Caco-2 (cell line): Measurements from ENCODE around the gene CAMSAP3. TPM values are rescaled to one million over a fixed set of nuclear protein-coding genes. Genes with fewer than 3 reads are reported as not detected.

Source experiments
- BruUV-seq: library from RNA; stranded (reverse); fragments of 400-500 nt; replicated peaks from 2 replicates; lab custom pipeline; 2021; lab: Mats Ljungman, UMichigan
- CTCF ChIA-PET: fragments of 300-600 bp; sonication (Branson Sonifier 250); formaldehyde crosslinking; loops from one replicate; lab custom pipeline; 2022; ENCODE audit warnings: antibody characterized with exemption; lab: Charles Lee
- POLR2A ChIA-PET: fragments of 300-600 bp; sonication (Branson Sonifier 250); formaldehyde crosslinking; loops from one replicate; lab custom pipeline; 2022; ENCODE audit warnings: antibody characterized with exemption; lab: Charles Lee
- DNase-seq, 2 experiments: peaks; one replicate each; pipeline versions ENCODE4 v3.0.0 to v3.0.0-alpha.2; 2020 to 2022
- H3K27me3 ChIP-seq: replicated peaks from 2 replicates; pipeline ENCODE4 v1.6.0; 2011; ENCODE audit warnings: low read length; ENCODE audit not compliant: control insufficient read depth, insufficient read depth
- H3K36me3 ChIP-seq: 2 replicates; pipeline ENCODE4 v1.5.1; 2011; ENCODE audit warnings: low read length; ENCODE audit not compliant: control insufficient read depth, insufficient read depth
- H3K4me1 ChIP-seq: fragments of 250-450 bp; sonication (Bioruptor Pico); 2 replicates; pipeline ENCODE4 v1.5.1; 2020; ENCODE audit warnings: mild to moderate bottlenecking
- H3K4me3 ChIP-seq: 2 replicates; pipeline ENCODE4 v1.5.1; 2011; ENCODE audit warnings: low read depth, mild to moderate bottlenecking, control low read depth, low read length
- H3K9me3 ChIP-seq: fragments of 250-450 bp; sonication (Bioruptor Pico); 2 replicates; pipeline ENCODE4 v1.5.1; 2020; ENCODE audit warnings: mild to moderate bottlenecking, moderate library complexity
- H3K27ac Mint-ChIP-seq: one replicate; pipeline ENCODE4 v1.8.0; 2022; ENCODE audit warnings: mixed read lengths; ENCODE audit not compliant: unreplicated experiment
- H3K27me3 Mint-ChIP-seq: one replicate; pipeline ENCODE4 v1.8.0; 2022; ENCODE audit warnings: mixed read lengths; ENCODE audit not compliant: insufficient read depth, unreplicated experiment
- H3K36me3 Mint-ChIP-seq: one replicate; pipeline ENCODE4 v1.8.0; 2022; ENCODE audit warnings: mild to moderate bottlenecking, mixed read lengths; ENCODE audit not compliant: insufficient read depth, unreplicated experiment
- H3K4me1 Mint-ChIP-seq: one replicate; pipeline ENCODE4 v1.8.0; 2022; ENCODE audit warnings: low read depth, mixed read lengths; ENCODE audit not compliant: unreplicated experiment
- H3K4me3 Mint-ChIP-seq: one replicate; pipeline ENCODE4 v1.8.0; 2022; ENCODE audit warnings: mild to moderate bottlenecking, moderate library complexity, mixed read lengths; ENCODE audit not compliant: unreplicated experiment
- H3K9me3 Mint-ChIP-seq: one replicate; pipeline ENCODE4 v1.8.0; 2022; ENCODE audit warnings: mixed read lengths; ENCODE audit not compliant: unreplicated experiment
- CTCF ChIP-seq, 2 experiments: fragments of 200-600 bp in 1 of 2; IDR thresholded peaks; 1 replicate in 1 of 2; 2 replicates in 1 of 2; pipeline versions ENCODE4 v1.5.1 to v1.8.0; 2011 to 2022; ENCODE audit warnings: antibody characterized with exemption in 1 of 2, control low read depth in 1 of 2, inconsistent platforms in 1 of 2, low read depth in 1 of 2, low read length in 1 of 2, mild to moderate bottlenecking in 1 of 2, moderate library complexity in 1 of 2; ENCODE audit not compliant: insufficient read depth in 1 of 2, severe bottlenecking in 1 of 2, unreplicated experiment in 1 of 2
- intact Hi-C: fragments of 100-400 bp; cut with micrococcal nuclease; formaldehyde crosslinking; loops from one replicate; pipeline ENCODE4 v1.10.0; 2022; ENCODE audit not compliant: unreplicated experiment
- total RNA-seq: library from RNA; stranded (reverse); gene quantifications from 2 replicates; pipeline ENCODE4 v1.2.3, GENCODE V29; 2022

The CAMSAP3 gene
- total RNA-seq, 1 experiment from 2014 or later, result 60.5 TPM

- Mint-ChIP-seq H3K36me3 (peaks cover 9% of the 10 kb centered on the region), H3K9me3 (no peaks in the 10 kb centered on the region), H3K27ac (no peak overlapping the region), H3K4me3 (no peak overlapping the region), H3K27me3 (no peaks in the 10 kb centered on the region), H3K4me1 (no peaks in the 10 kb centered on the region)
- BruUV-seq, result no TSS peak
- H3K4me1 ChIP-seq, result no peaks in the 10 kb centered on the region
- no peaks in the 10 kb centered on the region; the same call in 1 of the 2 replicates for H3K36me3 ChIP-seq
- no peak for DNase-seq
- H3K9me3 ChIP-seq, result no peaks in the 10 kb centered on the region
- intact Hi-C loops, result no loop called here
- no peak for TF ChIP-seq CTCF (IDR thresholded peaks at IDR 0.05; ENCODE audit: insufficient read depth in 1 of 2, low read depth in 1 of 2, low read length in 1 of 2, severe bottlenecking in 1 of 2, unreplicated experiment in 1 of 2)
- no peak overlapping the region for H3K4me3 ChIP-seq
- H3K27me3 ChIP-seq, result no peaks in the 10 kb centered on the region
- ChIA-PET POLR2A (no interaction called here), CTCF (no interaction called here)
These were observed 50.7 kb downstream of the CAMSAP3 start for GRCh38 chr19:7646426-7646700.

DNA sequence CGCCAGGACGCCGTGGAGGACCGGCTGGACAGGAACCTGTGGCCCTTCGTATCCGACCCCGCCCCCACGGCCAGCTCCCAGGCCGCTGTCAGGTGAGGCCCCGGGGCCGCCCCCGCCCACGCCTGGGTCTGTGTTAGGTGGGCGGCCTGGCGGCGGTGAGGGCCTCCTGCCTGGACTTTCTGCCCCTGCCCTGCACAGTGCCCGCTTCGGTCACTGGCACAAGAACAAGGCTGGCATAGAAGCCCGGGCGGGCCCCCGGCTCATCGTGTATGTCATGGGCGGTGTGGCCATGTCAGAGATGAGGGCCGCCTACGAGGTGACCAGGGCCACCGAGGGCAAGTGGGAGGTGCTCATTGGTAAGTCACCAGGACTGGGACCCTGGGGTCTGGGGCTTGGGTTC, 51.5 kb downstream of the CAMSAP3 start:
- Histone ChIP-seq H3K4me1 (no peaks in the 10 kb centered on the region), H3K36me3 (no peaks in the 10 kb centered on the region; the same call in 1 of the 2 replicates), H3K27me3 (no peaks in the 10 kb centered on the region), H3K9me3 (no peaks in the 10 kb centered on the region), H3K4me3 (no peak overlapping the region)
- intact Hi-C loops, result no loop called here
- Mint-ChIP-seq H3K9me3 (no peaks in the 10 kb centered on the region), H3K4me1 (peaks cover 1% of the 10 kb centered on the region), H3K27ac (no peak overlapping the region), H3K36me3 (peaks cover 9% of the 10 kb centered on the region), H3K4me3 (no peak overlapping the region), H3K27me3 (no peaks in the 10 kb centered on the region)
- POLR2A ChIA-PET, result no interaction called here
- no TSS peak for BruUV-seq
- CTCF ChIA-PET, result no interaction called here
- TF ChIP-seq CTCF (IDR thresholded peaks at IDR 0.05; ENCODE audit: insufficient read depth in 1 of 2, low read depth in 1 of 2, low read length in 1 of 2, severe bottlenecking in 1 of 2, unreplicated experiment in 1 of 2), result no peak
- DNase-seq, result no peak

- ChIA-PET POLR2A (no interaction called here), CTCF (no interaction called here)
- Mint-ChIP-seq H3K9me3 (no peaks in the 10 kb centered on the region), H3K4me1 (peaks cover 13% of the 10 kb centered on the region), H3K27ac (no peak overlapping the region), H3K27me3 (no peaks in the 10 kb centered on the region), H3K36me3 (peaks cover 9% of the 10 kb centered on the region), H3K4me3 (no peak overlapping the region)
- Histone ChIP-seq H3K4me1 (no peaks in the 10 kb centered on the region), H3K36me3 (no peaks in the 10 kb centered on the region; the same call in 1 of the 2 replicates), H3K4me3 (no peak overlapping the region), H3K27me3 (no peaks in the 10 kb centered on the region), H3K9me3 (no peaks in the 10 kb centered on the region)
- DNase-seq, result no peak
- TF ChIP-seq CTCF (IDR thresholded peaks at IDR 0.05; ENCODE audit: insufficient read depth in 1 of 2, low read depth in 1 of 2, low read length in 1 of 2, severe bottlenecking in 1 of 2, unreplicated experiment in 1 of 2), result no peak
- intact Hi-C loops, result no loop called here
- BruUV-seq, result no TSS peak
These were observed 52.8 kb downstream of the CAMSAP3 start for GRCh38 chr19:7648265-7649014.
